ENCODE measurements around the gene XYLT1. TPM values are rescaled to one million over a fixed set of nuclear protein-coding genes. Genes with fewer than 3 reads are reported as not detected.

Gene XYLT1
- polyA plus RNA-seq, 1 donor (not counting 4 experiments of a cell fraction or from before 2014, with no cell fraction given) = 4.4 TPM

GRCh38 chr16:17271687-17272086, 199.1 kb downstream of the XYLT1 start:
- dilution Hi-C loops (cut with MboI; ENCODE audit: extremely low pct_ligation_motif_present, low sequenced_read_pairs) = no loop called here
- Histone ChIP-seq H3K27ac (ENCODE audit: control insufficient read depth, insufficient read depth, low read length) (no peak overlapping the region), H3K4me3 (ENCODE audit: control insufficient read depth in 2 of 3, extremely low read depth in 1 of 3, insufficient read depth in 2 of 3, low read depth in 1 of 3, low read length in 3 of 3) (no peak overlapping the region), H3K27me3 (ENCODE audit: control insufficient read depth, extremely low read depth, insufficient read depth, low read length) (no peaks in the 10 kb centered on the region), H3K4me1 (ENCODE audit: control insufficient read depth, extremely low read depth, insufficient read depth, low read length) (peaks cover 19% of the 10 kb centered on the region), H3K9me3 (ENCODE audit: control insufficient read depth, low read depth, low read length) (no peaks in the 10 kb centered on the region), H4K20me1 (ENCODE audit: control insufficient read depth, extremely low read depth, insufficient read depth, low read length) (no peaks in the 10 kb centered on the region), H2AFZ (ENCODE audit: control insufficient read depth, low read length) (no peak overlapping the region), H3K79me2 (ENCODE audit: control insufficient read depth, insufficient read depth, low read length) (no peaks in the 10 kb centered on the region), H3K9ac (ENCODE audit: control insufficient read depth, extremely low read depth, insufficient read depth, low read length) (no peak overlapping the region), H3K4me2 (ENCODE audit: control insufficient read depth, extremely low read depth, insufficient read depth, low read depth, low read length) (no peak overlapping the region), H3K36me3 (ENCODE audit: control insufficient read depth in 2 of 2, extremely low read depth in 1 of 2, insufficient read depth in 2 of 2, low read length in 2 of 2) (no peaks in the 10 kb centered on the region), H3K9me1 (ENCODE audit: control insufficient read depth, extremely low read depth, insufficient read depth, low read length) (no peaks in the 10 kb centered on the region)
- FAIRE-seq (no peak), DNase-seq (ENCODE audit: low read depth, low spot score) (no peak)
- TF ChIP-seq EZH2 (IDR thresholded peaks at IDR 0.05; ENCODE audit: low read length) (no peak), CTCF (optimal IDR thresholded peaks at IDR 0.05 in 1 of 3, IDR thresholded peaks at IDR 0.05 in 1 of 3, conservative IDR thresholded peaks at IDR 0.05 in 1 of 3; ENCODE audit: extremely low read depth in 1 of 3, insufficient read depth in 2 of 3, low read length in 3 of 3) (no peak)

- DNase-seq (ENCODE audit: low read depth, low spot score) (no peak), FAIRE-seq (no peak)
- Histone ChIP-seq H3K27me3 (ENCODE audit: control insufficient read depth, extremely low read depth, insufficient read depth, low read length) (no peaks in the 10 kb centered on the region), H3K4me1 (ENCODE audit: control insufficient read depth, extremely low read depth, insufficient read depth, low read length) (peaks cover 18% of the 10 kb centered on the region), H3K27ac (ENCODE audit: control insufficient read depth, insufficient read depth, low read length) (no peak overlapping the region), H3K4me3 (ENCODE audit: control insufficient read depth in 2 of 3, extremely low read depth in 1 of 3, insufficient read depth in 2 of 3, low read depth in 1 of 3, low read length in 3 of 3) (no peak overlapping the region), H2AFZ (ENCODE audit: control insufficient read depth, low read length) (no peak overlapping the region), H3K79me2 (ENCODE audit: control insufficient read depth, insufficient read depth, low read length) (no peaks in the 10 kb centered on the region), H4K20me1 (ENCODE audit: control insufficient read depth, extremely low read depth, insufficient read depth, low read length) (no peaks in the 10 kb centered on the region), H3K9me3 (ENCODE audit: control insufficient read depth, low read depth, low read length) (no peaks in the 10 kb centered on the region), H3K4me2 (ENCODE audit: control insufficient read depth, extremely low read depth, insufficient read depth, low read depth, low read length) (no peak overlapping the region), H3K36me3 (ENCODE audit: control insufficient read depth in 2 of 2, extremely low read depth in 1 of 2, insufficient read depth in 2 of 2, low read length in 2 of 2) (no peaks in the 10 kb centered on the region), H3K9ac (ENCODE audit: control insufficient read depth, extremely low read depth, insufficient read depth, low read length) (no peak overlapping the region), H3K9me1 (ENCODE audit: control insufficient read depth, extremely low read depth, insufficient read depth, low read length) (no peaks in the 10 kb centered on the region)
- dilution Hi-C loops (cut with MboI; ENCODE audit: extremely low pct_ligation_motif_present, low sequenced_read_pairs) = no loop called here
- TF ChIP-seq EZH2 (IDR thresholded peaks at IDR 0.05; ENCODE audit: low read length) (no peak), CTCF (optimal IDR thresholded peaks at IDR 0.05 in 1 of 3, IDR thresholded peaks at IDR 0.05 in 1 of 3, conservative IDR thresholded peaks at IDR 0.05 in 1 of 3; ENCODE audit: extremely low read depth in 1 of 3, insufficient read depth in 2 of 3, low read length in 3 of 3) (no peak)
Observed at GRCh38 chr16:17270683-17271109, 200.1 kb downstream of the XYLT1 start.
